ENCODE results near the gene SNUPN. TPM values are rescaled to one million over a fixed set of nuclear protein-coding genes. Genes with fewer than 3 reads are reported as not detected.

Gene SNUPN
- total and polyA plus RNA-seq, 2 of the 4 experiments (the other 2 are of a cell fraction): 23.8 to 24.1 TPM

DNA sequence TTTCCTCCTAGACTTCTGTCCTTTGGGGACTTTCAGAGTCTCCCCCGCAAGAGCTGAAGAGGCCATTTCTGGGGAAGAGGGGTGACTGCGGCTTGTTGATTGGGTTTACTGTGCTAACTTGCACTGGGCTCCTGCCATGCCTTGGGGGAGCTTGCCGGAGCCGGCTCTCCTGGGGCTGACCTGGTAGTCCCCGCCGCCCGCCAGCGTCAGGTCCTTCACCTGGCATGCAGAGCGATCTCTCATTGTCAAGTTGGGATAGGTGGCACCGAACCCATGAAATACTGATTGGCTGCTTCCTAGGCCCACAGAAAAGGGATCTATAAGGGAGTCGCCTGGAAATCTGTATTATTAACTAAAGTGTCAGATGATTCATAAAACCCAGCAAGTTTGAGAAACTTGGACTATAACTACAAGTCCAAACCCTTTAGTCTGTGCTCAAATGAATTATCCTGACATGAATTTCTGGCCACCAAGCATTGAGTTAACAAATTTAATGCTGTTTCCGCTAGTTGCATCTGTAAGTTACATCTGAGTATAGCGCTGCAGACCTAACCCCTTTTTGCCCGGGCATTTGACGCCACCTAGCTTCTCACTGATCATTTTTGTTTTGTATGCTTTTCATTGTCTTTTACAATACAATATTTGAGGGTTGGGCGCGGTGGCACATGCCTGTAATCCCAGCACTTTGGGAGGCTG lies 15.1 kb upstream of the SNUPN start:
- Histone ChIP-seq H2BK5ac (ENCODE audit: low read depth, low read length, poor library complexity, severe bottlenecking) (peak overlapping the region; percentile 60), H4K5ac (ENCODE audit: low read depth, low read length) (peak overlapping the region; percentile 46), H2AK5ac (ENCODE audit: low read depth, low read length) (peak overlapping the region; percentile 72), H2AK9ac (replicated peaks; ENCODE audit: low read depth, low read length, poor library complexity) (peak overlapping the region; percentile 86), H3K23ac (ENCODE audit: low read depth, low read length) (peak overlapping the region; percentile 57; the same call in 1 of the 2 replicates), H3K9me3 (ENCODE audit: control insufficient read depth, insufficient read depth, low read length) (no peaks in the 10 kb centered on the region), H3K9me1 (ENCODE audit: insufficient read depth, low read length) (0 out of 2 replicates have a peak, but pooled peaks cover 4% of the 10 kb centered on the region), H3K4me3 (ENCODE audit: insufficient read depth, low read depth, low read length) (peak overlapping the region; percentile 57), H2AFZ (replicated peaks; ENCODE audit: low read length, poor library complexity) (peak overlapping the region; percentile 97), H3K36me3 (ENCODE audit: control insufficient read depth, insufficient read depth, low read length) (no peaks in the 10 kb centered on the region), H3K18ac (ENCODE audit: low read depth, low read length) (no peak overlapping the region), H2BK15ac (ENCODE audit: low read depth, low read length) (no peak overlapping the region; the same call in 2 of the 3 replicates), H2BK120ac (ENCODE audit: low read depth, low read length) (peak overlapping the region; percentile 44), H3K27ac (ENCODE audit: insufficient read depth, low read length) (peak overlapping the region; percentile 76), H4K8ac (ENCODE audit: low read depth in 2 of 2, low read length in 2 of 2) (peak overlapping the region; percentile 65 to 87), H3K27me3 (ENCODE audit: control insufficient read depth, insufficient read depth, low read length) (no peaks in the 10 kb centered on the region), H3K56ac (ENCODE audit: extremely low read depth, insufficient read depth, low read length) (peak overlapping the region; percentile 87), H3K14ac (replicated peaks; ENCODE audit: low read depth, low read length) (peak overlapping the region; percentile 85), H3K4ac (ENCODE audit: low read depth, low read length) (peak overlapping the region; percentile 86), H4K91ac (ENCODE audit: insufficient read depth, low read depth, low read length) (peak overlapping the region; percentile 34), H3K4me1 (ENCODE audit: control insufficient read depth, insufficient read depth, low read length) (peaks cover 4% of the 10 kb centered on the region; the same call in 1 of the 2 replicates), H4K20me1 (ENCODE audit: insufficient read depth, low read length) (peaks cover 24% of the 10 kb centered on the region), H3K79me1 (ENCODE audit: low read depth in 1 of 2, low read length in 2 of 2) (peaks cover 9 to 49% of the 10 kb centered on the region in 2 experiments; a peak in 3 of 4 replicates), H2BK20ac (ENCODE audit: low read depth, low read length) (no peak overlapping the region), H3K9ac (ENCODE audit: low read depth, low read length) (peak overlapping the region; percentile 76), H3K4me2 (ENCODE audit: low read depth, low read length) (peak overlapping the region; percentile 88)
- DNase-seq: peak; percentile 45
- BruUV-seq (replicated peaks): no TSS peak
- 8% methylated on average over 2 of the region's 17 CpGs; no CpG with 5 or more reads in 1 of the 2 experiments for WGBS, 2 experiments (ENCODE audit: extremely low coverage in 2 of 2, insufficient read length in 1 of 2)
- ChIA-PET CTCF (interaction anchor here (1.0 kb wide), 1 partner anchor 175 kb away, joined by 3 read pairs; no protein-coding TSS in a partner anchor), POLR2A (ENCODE audit: unreplicated experiment) (interaction anchor here (1.3 kb wide), 1 partner anchor 15 kb away, joined by 5 read pairs; the partner anchor contains the start of gene SNUPN)
- dilution Hi-C loops (cut with HindIII; ENCODE audit: low sequenced_read_pairs, unreplicated experiment) (no loop called here), in situ Hi-C loops (cut with MboI; ENCODE audit: low sequenced_read_pairs) (no loop called here), intact Hi-C loops (cut with micrococcal nuclease) (no loop called here)
- ATAC-seq (ENCODE audit: low read depth): peak; percentile 28
- TF ChIP-seq MXI1 (IDR thresholded peaks at IDR 0.05; ENCODE audit: borderline replicate concordance, low read depth, low read length) (no peak), RAD21 (IDR thresholded peaks at IDR 0.05; ENCODE audit: low read length) (peak; percentile 40)
- TF ChIP-seq, protein P1, sequence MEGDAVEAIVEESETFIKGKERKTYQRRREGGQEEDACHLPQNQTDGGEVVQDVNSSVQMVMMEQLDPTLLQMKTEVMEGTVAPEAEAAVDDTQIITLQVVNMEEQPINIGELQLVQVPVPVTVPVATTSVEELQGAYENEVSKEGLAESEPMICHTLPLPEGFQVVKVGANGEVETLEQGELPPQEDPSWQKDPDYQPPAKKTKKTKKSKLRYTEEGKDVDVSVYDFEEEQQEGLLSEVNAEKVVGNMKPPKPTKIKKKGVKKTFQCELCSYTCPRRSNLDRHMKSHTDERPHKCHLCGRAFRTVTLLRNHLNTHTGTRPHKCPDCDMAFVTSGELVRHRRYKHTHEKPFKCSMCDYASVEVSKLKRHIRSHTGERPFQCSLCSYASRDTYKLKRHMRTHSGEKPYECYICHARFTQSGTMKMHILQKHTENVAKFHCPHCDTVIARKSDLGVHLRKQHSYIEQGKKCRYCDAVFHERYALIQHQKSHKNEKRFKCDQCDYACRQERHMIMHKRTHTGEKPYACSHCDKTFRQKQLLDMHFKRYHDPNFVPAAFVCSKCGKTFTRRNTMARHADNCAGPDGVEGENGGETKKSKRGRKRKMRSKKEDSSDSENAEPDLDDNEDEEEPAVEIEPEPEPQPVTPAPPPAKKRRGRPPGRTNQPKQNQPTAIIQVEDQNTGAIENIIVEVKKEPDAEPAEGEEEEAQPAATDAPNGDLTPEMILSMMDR (conservative IDR thresholded peaks at IDR 0.05; ENCODE audit: low read depth, low read length): peak; percentile 36; the same call in 1 of the 2 replicates
